NCI-H1417 treated with DMSO at 0.1 percent for 48 hours (cell line): Measurements from ENCODE around the gene CEP85L.

Experiments
- DNase-seq: peaks from one replicate; lab custom pipeline; 2025; lab: John Stamatoyannopoulos, UW

The CEP85L gene

DNA sequence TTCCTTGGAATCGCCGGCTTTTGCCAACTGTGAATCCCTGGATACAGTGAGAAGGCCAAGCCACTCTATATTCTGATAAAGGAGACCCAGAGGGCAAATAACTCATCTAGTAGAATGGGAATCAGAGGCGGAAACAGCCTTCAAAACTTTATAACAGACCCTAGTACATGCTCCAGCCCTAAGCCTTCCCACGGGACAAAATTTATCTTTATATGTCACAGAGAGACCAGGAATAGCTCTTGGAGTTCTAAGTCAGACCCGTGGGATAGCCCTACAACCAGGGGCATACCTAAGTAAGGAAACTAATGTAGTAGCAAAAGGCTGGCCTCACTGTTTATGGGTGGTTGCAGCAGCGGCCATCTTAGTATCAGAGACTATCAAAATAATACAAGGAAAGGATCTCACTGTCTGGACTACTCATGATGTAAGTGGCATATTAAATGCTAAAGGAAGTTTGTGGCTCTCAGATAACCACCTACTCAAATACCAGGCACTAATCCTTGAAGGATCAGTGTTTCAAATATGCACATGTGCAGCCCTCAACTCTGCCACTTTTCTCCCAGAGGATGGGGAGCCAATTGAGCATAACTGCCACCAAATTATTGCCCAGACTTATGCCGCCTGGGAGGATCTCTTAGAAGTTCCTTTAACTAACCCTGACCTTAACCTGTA is 29.5 kb downstream of the CEP85L start:
- DNase-seq, result no peak

DNA sequence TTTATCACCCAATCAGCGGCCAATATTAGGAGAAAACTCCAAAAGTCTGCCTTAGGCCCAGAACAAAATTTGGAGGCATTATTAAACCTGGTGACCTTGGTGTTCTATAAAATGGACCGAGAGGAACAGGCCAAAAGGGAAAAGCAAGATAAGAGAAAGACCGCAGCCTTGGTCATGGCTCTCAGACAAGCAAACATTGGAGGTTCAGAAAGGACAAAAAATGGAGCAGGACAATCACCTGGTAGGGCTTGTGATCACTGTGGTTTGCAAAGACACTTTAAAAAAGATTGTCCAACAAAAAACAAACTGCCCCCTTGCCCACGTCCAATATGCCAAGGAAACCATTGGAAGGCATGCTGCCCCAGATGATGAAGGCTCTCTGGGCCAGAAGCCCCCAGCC is 31.2 kb downstream of the CEP85L start:
- DNase-seq, result no peak

DNA sequence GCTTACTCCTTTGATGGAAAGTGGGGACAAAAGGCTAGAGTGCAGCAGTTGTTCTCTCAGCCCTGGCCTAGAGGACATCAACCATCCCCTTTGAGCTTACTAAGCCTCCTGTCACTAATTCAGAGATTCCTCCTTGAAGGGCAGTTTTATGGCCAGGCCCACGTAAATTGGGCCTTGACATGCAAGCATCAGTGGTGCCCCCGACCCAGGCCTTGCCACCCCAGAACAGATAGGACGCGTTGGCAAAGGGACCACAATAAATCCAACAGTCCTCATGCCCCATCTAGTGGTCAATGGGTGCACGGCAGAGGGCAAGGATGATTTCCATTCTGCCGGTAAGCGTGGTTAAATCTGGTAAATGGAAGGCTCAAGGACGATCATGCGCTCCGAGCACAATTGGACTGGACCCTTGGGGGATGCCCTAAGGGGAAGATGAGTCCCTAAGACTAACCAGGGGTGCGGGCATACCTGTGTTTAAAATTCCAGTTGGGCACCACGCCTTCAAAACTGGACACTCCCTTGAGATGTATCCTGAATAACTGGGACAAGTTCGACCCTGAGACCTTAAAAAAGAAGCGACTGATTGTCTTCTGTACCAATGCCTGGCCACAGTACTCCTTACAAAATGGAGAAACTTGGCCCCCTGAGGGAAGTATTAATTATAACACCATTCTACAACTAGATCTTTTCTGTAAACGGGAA is 32.6 kb downstream of the CEP85L start:
- DNase-seq, result no peak

DNA sequence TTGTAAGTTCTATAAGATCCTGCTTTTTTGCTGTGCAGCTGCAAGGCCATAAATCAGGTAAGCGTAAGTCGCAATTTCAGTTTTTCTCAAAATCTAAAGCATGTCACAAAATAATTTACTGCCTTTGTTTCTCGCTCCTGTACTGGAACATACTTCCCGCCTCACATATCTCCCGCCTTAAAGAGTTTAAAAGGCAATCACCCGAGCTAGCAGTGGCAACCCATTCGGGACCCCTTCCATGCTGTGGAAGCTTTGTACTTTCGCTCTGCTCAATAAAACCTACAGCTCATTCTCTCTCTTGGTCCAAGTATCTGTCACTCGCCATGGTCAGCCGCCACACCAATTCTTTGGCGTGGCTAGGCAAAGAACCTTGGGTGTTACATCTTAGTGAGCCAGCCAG is 34.0 kb downstream of the CEP85L start:
- no peak for DNase-seq

DNA sequence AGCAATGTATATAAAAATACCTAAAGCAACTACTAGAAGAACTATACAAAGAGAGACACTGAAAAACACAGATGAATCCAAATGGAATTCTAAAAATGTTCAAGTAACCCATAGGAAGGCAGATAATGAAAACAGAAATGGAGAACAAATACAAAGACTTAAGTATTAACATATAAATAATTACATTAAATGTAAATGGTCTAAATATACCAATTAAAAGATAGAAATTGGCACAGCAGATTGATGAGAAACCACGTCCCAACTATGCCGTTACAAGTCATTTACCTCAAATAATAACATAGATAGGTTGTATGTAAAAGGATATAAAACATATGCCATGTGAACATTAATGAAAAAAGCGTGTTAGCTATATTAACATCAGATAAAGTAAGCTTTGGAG is 40.1 kb downstream of the CEP85L start:
- no peak for DNase-seq

DNA sequence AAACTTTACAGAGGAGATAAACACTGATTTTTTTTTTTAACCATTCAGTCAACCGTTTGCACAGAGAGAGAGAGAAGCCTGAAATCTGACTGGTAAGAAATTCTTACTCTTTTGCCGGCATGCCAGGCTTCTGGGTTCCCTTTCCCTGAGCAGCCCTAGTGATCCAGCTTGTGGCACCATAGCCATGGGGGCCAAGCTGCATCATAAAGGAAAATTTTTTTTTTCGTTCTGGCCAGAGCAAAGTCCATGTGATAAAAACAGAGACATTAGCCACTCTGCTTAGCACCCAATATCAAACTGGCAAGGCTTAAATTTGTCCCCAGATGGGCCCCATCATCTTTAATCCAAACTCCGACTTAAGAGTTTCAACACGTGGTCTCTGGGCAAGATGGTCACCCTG is 44.5 kb downstream of the CEP85L start:
- no peak for DNase-seq

DNA sequence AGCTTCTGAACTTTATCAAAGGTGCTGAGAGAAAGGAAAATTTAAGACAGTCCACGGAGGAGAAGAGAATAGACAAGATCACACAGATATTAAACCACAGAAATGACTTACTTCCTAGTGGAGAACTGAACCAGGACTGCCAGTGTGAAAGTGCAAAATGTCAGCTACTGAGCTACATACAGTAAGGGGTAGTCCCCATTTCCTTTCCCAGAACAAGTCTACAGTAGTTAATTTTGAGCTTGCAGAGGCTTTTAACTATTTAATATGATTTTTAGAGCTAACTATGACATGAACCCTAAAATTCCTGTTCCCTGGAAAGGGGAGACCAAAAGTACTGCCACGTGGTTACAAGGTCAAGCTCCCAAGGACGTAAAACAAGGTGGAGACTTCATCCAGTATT is 45.1 kb downstream of the CEP85L start:
- DNase-seq, result no peak

DNA sequence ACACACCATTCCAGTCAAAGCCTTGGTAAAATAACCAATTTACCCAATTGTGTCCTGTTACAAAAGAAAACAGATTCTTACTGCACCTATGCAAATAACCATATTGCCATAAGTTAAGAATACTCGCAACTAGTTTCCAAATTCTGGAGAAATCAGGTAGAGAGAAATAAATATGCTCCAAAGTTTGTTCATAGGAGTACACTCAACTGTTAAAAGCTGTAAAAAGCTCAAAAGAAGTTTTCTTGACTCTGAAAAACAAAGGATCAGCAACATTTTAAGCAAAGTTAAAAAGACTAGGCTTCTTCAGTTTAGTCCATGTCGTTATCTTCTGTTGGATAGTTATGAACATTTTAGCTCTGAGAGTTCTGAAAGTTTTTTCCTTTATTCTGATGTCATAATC is 48.0 kb downstream of the CEP85L start:
- no peak for DNase-seq

DNA sequence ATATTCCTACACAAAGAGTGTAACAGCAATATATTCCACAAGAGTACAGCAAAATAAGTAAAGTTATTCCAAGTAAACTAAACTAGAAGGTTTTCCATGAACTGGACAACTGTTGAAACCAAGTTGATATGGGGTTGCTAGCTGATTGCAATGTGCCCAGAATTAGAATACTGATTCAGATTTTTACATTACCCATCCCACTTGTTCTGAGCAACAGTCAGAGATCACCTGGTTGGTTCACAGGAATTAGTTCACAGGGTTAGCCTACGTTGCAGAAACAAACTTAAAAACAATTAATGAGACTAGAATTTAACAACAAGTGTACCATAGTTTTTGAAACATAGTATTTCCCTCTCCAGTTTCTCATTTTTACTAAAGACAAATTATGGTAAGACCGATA is 49.1 kb downstream of the CEP85L start:
- DNase-seq, result no peak

DNA sequence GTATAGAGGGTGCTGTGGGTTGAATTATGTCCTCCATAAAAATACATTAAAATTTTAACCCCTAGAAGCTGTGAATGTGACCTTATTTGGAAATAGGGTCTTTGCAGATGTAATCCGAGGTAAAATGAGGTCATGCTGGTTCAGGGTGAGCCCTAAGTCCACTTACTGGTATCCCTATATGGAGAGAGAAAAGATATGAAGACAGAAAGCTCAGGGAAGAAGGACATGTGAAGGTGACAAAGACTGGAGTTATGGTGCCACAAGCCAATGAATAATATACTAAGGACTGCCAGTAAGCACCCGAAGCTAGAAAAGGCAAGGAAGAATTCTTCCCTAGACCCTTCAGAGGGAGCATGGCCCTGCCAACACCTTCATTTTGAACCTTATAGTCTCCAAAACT is 53.1 kb downstream of the CEP85L start:
- no peak for DNase-seq

DNA sequence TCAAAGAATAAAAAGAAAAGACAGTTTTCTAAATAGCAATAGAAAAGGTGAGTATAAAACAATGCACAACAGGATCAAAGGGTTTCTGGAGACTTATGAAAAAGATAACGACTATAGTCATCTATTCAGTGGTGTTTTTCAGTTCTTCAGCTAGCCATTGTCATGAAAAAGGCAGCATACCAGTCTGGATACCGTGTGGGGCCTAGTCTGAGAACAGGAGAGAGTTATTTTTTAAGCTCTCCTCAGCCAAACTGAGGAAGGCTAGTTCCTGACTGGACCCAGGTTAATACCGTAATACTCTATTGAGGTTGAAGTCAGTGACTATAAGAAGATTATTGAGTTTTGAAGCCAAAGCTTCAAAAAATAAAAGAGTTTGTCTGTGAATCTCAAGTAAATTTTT is 53.8 kb downstream of the CEP85L start:
- no peak for DNase-seq

DNA sequence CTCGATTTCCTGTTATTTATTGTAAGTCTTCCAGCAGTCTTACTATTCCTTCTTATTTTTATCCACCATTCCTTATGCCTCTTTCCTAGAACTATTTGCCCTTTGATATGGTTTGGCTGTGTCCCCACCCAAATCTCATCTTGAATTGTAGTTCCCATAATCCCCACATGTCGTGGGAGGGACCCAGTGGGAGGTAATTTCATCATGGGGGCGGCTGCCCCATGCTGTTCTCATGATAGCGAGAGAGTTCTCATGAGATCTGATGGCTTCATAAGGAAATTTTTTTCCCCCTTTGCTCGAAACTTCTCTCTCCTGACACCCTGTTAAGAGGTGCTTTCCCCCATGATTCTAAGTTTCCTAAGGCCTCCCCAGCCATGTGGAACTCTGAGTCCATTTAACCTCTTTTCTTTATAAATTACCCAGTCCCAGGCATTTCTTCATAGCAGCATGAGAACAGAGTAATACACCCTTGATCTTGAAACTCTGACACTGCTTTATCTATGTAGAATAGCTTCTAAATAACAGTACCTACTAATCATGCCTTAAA is 54.5 kb downstream of the CEP85L start:
- DNase-seq, result no peak

DNA sequence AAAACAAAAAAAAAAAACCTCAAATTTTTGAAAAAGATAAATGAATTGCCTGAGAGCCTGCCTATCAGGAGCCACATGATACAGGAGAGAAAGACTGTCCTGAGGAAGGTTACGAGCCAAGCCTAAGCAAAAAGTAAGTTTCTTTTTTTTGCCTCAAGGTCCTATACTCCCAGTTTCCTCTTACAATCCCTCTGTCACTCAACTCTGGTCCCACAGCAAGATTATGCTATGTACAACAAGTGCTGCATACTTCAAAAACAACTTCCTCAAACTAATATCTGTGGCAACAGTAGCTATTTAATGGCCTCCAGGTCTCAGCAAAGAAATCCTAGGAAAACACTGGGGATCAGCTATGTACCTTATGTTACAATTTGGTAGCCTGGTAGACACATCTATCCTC is 56.5 kb downstream of the CEP85L start:
- DNase-seq, result no peak

DNA sequence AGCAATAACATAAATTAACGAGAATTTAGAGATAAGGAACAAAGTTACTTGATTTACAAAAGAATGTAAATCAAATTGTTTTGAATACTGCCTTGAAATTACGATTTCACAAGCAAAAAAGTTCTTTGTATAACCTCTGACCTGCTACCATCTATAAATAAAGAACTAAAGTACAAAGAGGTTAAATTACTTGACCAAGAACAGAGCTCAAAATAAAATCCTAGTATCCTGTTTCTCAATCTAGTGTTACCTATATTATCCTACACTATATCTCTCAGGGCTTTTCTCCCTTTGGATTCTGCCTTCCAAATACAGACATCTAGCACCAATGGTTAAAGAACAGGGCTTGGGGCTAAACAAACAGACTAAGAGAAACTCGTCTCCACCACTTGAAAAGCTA is 59.5 kb downstream of the CEP85L start:
- DNase-seq, result no peak

DNA sequence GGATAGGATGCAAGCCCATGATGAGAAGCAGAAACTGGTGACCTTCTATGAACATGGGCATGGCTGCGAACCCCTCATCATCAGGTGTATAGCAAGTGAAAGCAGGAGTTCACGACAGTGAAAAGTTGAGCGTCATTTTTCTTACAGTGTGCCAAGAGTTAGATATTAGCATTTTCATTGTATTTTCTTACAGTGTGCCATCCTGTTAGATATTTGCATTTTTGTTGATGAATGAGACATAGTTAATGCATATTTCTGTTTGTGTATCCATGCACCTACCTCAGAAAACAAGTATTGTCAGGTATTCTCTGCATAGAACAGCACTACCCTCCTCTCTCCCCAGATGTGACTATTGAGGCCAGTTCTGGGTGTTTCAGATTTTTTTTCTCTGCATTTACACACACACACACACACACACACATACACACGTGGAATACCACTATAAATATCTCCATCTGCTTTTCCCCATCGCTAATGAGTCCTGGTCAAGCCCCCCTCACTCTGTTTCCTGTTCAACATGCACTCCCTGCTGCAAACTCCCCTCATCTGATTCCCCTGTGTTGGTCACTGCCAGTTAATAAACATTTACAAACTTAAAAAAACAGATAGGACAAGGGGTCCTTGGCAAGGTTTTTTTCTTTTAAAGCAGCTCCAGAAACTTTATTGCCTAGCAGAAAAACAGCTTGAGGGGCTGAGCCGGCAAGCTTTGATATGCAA is 61.6 kb downstream of the CEP85L start:
- no peak for DNase-seq

DNA sequence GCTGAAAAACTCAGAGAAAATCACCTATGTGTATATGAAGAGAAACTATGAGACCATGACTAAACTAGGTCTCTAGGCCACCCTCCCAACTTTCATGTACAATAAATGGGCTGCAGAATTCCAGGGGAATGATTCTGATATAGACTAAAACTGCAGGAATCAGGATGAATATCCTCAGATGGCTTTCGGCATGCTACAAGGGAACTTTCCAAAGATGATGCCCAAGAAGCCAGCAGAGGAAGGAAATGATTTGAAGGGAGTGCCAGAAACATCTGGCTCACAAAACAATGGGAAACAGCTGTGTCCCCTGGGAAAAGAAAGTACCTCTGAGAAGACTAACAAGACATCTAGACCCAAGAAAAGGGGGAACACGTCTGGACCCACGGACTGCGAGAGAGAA is 62.2 kb downstream of the CEP85L start:
- DNase-seq, result no peak

DNA sequence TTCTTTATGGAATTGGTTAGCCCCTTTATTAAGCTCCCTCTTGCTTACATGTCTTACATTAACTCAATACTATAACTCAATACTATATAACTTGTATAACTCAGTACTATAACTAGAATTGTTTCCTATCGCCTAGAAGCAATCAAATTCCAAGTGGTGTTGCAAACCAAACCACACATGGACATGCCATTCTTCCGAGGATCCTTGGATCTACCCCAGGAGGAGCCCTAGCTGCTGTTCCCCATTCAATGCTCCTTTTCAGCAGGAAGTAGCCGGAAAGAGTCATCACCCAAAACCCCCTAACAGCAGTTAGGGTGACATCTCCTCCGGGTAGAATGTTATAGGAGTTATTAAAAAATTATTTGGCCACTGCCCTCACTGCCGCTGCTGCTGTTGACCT is 62.8 kb downstream of the CEP85L start:
- no peak for DNase-seq

DNA sequence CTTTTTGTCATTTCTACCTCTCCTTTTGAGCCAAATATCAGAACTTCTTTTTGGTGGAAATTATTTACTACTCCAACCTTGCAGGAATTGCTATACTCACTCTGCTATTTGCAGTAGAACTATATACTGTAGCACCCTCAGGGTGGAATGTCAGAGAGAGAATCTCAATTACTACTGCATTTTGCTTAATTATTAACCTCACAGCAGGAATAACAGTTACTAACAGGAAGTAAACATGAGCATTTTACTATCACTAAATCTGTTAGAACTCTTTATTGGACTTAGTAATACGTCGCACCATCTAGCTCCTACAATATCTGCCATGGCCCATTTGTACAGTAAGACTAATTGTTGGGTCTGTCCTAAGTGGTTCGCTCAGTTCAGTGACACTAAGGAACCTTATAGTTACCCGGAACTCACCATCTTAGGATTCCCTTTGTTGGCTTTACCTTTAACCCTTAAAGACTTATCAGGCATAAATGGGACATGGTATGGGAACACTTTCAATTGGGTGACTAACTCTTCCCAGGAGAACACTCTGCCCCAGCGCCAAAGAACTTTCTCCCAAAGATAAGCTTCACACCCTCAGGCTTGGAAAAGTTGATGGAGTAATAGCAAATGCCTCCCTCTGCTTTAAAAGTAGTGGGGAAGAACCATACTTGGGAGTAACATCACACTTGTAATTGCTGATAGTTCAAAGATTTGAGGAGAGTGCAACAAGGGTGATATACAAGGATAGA is 64.5 kb downstream of the CEP85L start:
- DNase-seq, result no peak

DNA sequence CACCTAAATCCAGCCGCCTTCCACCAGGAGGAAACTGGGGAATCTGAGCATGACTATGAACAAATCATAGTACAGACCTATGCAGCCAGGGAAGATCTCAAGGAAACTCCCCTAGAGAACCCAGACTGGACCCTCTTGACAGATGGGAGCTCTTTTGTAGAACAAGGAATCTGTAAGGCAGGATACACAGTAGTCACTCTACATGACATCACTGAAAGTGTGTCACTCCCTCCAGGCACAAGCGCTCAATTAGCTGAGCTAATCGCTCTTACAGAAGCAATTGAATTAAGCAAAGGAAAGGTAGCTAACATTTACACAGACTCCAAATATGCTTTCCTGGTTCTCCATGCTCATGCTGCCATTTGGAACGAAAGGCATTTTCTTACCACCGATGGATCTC is 66.5 kb downstream of the CEP85L start:
- DNase-seq, result no peak

DNA sequence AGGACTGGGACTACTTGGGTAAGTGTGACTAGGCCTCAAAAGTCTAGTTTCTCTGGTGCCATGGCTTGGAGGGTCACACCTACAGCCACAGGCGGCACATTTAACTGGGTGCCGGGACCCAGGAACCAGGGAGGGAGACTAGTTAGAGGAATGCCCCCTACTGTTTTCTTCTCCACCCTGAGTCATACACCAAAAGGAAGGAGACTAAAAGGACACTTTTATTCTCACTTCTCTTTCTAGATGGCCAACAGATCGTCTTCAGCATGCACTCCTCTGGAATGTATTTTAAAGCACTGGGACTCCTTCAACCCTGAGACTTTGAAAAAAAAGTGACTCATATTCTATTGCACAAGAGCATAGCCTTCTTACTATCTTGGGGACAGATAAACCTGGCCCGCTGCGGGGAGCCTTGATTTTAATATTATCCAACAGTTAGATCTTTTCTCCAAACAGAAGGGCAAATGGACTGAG is 69.9 kb downstream of the CEP85L start:
- DNase-seq, result no peak

DNA sequence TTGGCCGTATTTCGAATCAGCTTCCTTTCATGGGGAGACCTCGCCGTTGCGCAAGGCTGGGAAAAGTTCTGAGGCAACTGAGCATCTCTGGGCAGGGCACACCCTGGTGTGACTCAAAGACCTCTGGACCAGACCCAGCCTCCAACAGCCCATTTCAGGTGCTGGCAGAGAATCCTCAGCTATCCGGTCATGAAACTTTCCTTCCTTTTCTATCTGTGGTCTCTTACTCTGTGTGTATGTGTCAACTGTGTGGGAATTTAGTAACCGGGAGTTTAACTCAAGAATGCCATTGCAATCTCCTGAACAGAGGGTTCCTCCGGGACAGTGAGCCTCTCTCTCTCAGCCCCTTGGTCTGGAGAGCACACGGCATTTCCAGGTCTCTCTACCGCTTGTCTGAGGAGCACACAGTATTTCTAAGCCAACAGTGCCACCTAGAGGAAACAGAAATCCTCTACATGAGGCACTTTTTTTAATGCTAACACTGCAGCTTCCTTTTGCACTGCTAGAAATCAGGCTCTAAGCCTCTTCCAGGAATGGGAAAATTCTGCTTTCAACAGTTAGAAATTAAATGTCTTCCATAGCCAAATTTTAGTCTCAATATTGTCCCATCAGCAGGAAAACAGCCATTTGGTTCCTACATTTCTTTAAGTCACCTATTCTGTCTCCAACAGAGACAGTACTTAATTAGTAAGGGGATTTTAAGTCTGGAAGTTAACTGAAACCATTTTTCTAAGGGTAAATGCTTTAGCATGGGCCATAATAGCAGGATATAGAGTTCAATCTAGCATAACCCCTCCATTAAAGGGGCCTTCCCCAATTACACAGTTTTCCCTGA is 70.6 kb downstream of the CEP85L start:
- no peak for DNase-seq
